Central memory CD8-positive, alpha-beta T cell (primary cell): Measurements from ENCODE around the gene SND1.
A peak's percentile ranks its signal among the peaks of the same experiment; 100 is the strongest.

Experiments used
- ATAC-seq: fragments of 150-1000 bp; cut with Tn5 transposase; replicated peaks from 2 replicates; pipeline ENCODE4 v1.10.0; 2022; ENCODE audit warnings: mild to moderate bottlenecking, moderate FRiP score, moderate number of reproducible peaks; ENCODE audit not compliant: poor library complexity, severe bottlenecking; ENCODE audit errors: extremely low read depth
- DNase-seq, 2 donors: peaks; one replicate each; pipeline ENCODE4 v3.0.0; 2021; ENCODE audit warnings: low spot score in 2 of 2
- H3K27ac Mint-ChIP-seq: one replicate; pipeline ENCODE4 v1.8.0; 2022; ENCODE audit warnings: low read depth, mild to moderate bottlenecking, moderate library complexity, mixed read lengths
- H3K27me3 Mint-ChIP-seq: one replicate; pipeline ENCODE4 v1.8.0; 2022; ENCODE audit warnings: mixed read lengths
- H3K36me3 Mint-ChIP-seq: one replicate; pipeline ENCODE4 v1.8.0; 2022; ENCODE audit warnings: mild to moderate bottlenecking, moderate library complexity, mixed read lengths; ENCODE audit not compliant: insufficient read depth
- H3K4me1 Mint-ChIP-seq: one replicate; pipeline ENCODE4 v1.8.0; 2022; ENCODE audit warnings: mixed read lengths
- H3K4me3 Mint-ChIP-seq: one replicate; pipeline ENCODE4 v1.8.0; 2022; ENCODE audit warnings: mild to moderate bottlenecking, moderate library complexity, mixed read lengths
- H3K9me3 Mint-ChIP-seq: one replicate; pipeline ENCODE4 v1.8.0; 2022; ENCODE audit warnings: mixed read lengths

SND1 gene

DNA sequence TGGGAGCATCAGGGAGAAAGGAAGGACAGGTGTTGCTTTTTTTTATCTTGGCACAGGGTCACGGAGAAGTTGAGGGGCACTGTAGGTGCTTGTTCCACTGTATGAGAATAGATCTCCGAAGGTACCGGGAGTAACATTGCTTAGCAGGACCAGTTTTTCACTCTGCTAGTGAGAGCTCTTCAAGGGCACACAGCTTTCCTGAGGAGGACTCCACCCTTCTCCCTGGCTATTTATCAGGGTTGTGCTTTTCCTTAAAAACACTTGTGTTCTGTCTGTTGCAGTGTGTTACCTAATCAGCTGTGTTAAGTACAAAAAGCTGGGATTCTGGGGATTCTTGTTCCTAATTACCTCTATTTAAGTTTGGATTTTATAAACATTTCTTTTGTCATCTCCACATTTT, 160.5 kb downstream of the SND1 start:
- Mint-ChIP-seq H3K27me3 (no peaks in the 10 kb centered on the region), H3K4me3 (no peak overlapping the region), H3K36me3 (peaks cover 14% of the 10 kb centered on the region), H3K27ac (no peak overlapping the region), H3K4me1 (peaks cover 48% of the 10 kb centered on the region), H3K9me3 (no peaks in the 10 kb centered on the region)
- DNase-seq (no peak), ATAC-seq (no peak)

DNA sequence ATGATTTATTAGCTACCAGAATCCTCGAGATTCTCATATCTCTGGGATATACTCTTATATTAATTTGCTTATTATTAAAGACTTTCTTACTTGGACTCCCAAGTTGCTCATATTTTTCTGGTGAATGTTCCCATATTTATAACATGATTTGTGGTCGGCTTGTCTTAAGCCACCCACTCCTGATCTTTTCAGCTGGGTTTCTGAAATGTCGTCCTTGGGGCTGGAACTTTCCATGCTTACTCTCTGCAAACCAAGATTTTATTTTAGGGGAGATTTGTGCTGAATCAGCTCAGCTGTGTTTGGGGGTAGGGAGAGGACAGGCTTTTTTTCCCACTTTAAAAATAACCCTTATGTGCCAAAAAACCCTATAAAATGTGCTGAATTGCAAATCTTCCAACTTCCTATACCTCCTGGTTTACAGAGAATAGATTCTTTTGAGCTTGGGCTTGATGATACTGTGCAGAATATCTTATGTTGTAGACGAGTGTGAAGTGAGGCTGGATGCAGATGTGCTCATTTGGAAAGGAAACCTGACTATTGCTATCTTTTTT, 162.1 kb downstream of the SND1 start:
- H3K27ac Mint-ChIP-seq: no peak overlapping the region
- H3K9me3 Mint-ChIP-seq: no peaks in the 10 kb centered on the region
- no peak for DNase-seq
- H3K4me1 Mint-ChIP-seq: peaks cover 58% of the 10 kb centered on the region
- peaks cover 6% of the 10 kb centered on the region for H3K36me3 Mint-ChIP-seq
- no peaks in the 10 kb centered on the region for H3K27me3 Mint-ChIP-seq
- H3K4me3 Mint-ChIP-seq: no peak overlapping the region
- no peak for ATAC-seq

- H3K27ac Mint-ChIP-seq: no peak overlapping the region
- peaks cover 6% of the 10 kb centered on the region for H3K36me3 Mint-ChIP-seq
- H3K4me1 Mint-ChIP-seq: peaks cover 58% of the 10 kb centered on the region
- H3K4me3 Mint-ChIP-seq: no peak overlapping the region
- H3K27me3 Mint-ChIP-seq: no peaks in the 10 kb centered on the region
- H3K9me3 Mint-ChIP-seq: no peaks in the 10 kb centered on the region
- DNase-seq (no peak), ATAC-seq (no peak)
Measured at GRCh38 chr7:127815631-127816145, 163.7 kb downstream of the SND1 start.

DNA sequence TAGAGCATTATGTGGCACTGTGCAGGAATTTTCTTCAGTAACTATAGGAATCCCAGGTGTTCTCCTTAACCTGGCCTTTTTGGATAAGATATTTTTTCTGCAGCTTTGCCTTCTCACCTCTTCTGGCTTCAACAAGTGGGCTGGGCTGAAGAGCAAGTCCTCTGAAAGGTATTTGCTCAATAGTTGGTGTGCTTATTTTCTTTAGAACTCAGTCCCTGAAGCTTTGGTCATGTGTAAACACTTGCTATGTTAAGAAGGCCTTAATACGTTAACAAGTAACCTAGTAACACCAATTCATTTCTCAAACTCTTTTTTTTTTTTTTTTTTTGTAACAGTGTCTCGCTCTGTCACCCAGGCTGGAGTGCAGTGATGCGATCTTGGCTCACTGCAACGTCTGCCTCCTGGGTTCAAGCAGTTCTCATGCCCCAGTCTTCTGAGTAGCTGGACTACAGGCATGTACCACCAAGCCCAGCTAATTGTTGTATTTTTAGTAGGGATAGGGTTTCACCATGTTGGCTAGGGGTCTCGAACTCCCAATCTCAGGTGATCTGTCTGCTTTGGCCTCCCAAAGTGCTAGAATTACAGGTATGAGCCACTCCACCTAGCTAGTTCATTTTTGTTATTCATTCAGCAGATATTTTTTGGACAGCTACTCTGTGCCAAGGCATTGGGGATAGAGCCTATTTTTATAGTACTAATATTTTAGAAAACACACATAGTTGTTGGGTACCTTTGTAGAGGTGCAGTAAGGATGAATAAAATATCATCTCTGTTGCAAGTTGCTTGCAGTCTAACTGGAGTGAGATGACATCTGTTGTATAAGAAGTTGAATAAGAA, 164.6 kb downstream of the SND1 start:
- H3K36me3 Mint-ChIP-seq: peaks cover 6% of the 10 kb centered on the region
- no peak overlapping the region for H3K4me3 Mint-ChIP-seq
- H3K27ac Mint-ChIP-seq: no peak overlapping the region
- ATAC-seq (no peak), DNase-seq (no peak)
- peaks cover 54% of the 10 kb centered on the region for H3K4me1 Mint-ChIP-seq
- H3K9me3 Mint-ChIP-seq: no peaks in the 10 kb centered on the region
- no peaks in the 10 kb centered on the region for H3K27me3 Mint-ChIP-seq

GRCh38 chr7:127817466-127817865, 165.5 kb downstream of the SND1 start:
- no peak overlapping the region for H3K27ac Mint-ChIP-seq
- no peak for ATAC-seq
- H3K4me1 Mint-ChIP-seq: peaks cover 48% of the 10 kb centered on the region
- no peaks in the 10 kb centered on the region for H3K9me3 Mint-ChIP-seq
- no peaks in the 10 kb centered on the region for H3K27me3 Mint-ChIP-seq
- no peak for DNase-seq
- H3K36me3 Mint-ChIP-seq: peaks cover 4% of the 10 kb centered on the region
- no peak overlapping the region for H3K4me3 Mint-ChIP-seq

GRCh38 chr7:127818306-127818705, 166.3 kb downstream of the SND1 start:
- Mint-ChIP-seq H3K27ac (peak overlapping the region; percentile 13), H3K4me3 (no peak overlapping the region), H3K36me3 (peaks cover 7% of the 10 kb centered on the region), H3K9me3 (no peaks in the 10 kb centered on the region), H3K27me3 (no peaks in the 10 kb centered on the region), H3K4me1 (peaks cover 50% of the 10 kb centered on the region)
- DNase-seq (no peak), ATAC-seq (no peak)

- ATAC-seq (no peak), DNase-seq (no peak)
- no peak overlapping the region for H3K4me3 Mint-ChIP-seq
- H3K36me3 Mint-ChIP-seq: peaks cover 4% of the 10 kb centered on the region
- H3K9me3 Mint-ChIP-seq: no peaks in the 10 kb centered on the region
- no peaks in the 10 kb centered on the region for H3K27me3 Mint-ChIP-seq
- peaks cover 47% of the 10 kb centered on the region for H3K4me1 Mint-ChIP-seq
- no peak overlapping the region for H3K27ac Mint-ChIP-seq
Measured at GRCh38 chr7:127819975-127820731, 168.2 kb downstream of the SND1 start.

GRCh38 chr7:127820732-127821085, 168.7 kb downstream of the SND1 start:
- Mint-ChIP-seq H3K27ac (no peak overlapping the region), H3K4me1 (peaks cover 44% of the 10 kb centered on the region), H3K36me3 (peaks cover 3% of the 10 kb centered on the region), H3K9me3 (no peaks in the 10 kb centered on the region), H3K4me3 (no peak overlapping the region), H3K27me3 (no peaks in the 10 kb centered on the region)
- ATAC-seq (no peak), DNase-seq (no peak)

DNA sequence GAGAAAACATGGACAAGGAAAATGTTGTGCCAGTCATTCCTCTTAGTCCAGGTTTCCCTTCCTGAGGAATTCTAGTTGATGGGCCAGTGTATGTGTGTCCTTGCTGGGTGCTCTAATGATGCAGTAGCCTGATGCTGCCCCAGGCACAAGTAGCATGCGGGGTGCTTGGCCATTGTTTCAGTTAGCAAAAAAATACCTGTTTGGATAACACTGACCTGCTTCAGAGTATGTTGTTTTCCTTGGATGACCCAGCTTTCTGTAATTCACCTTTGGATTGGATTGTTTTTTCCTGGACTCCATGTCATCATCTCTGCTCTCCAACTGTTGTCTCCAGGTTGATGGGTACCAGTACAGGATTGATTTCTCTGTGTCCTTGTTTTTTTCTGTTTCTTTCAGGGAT, 169.2 kb downstream of the SND1 start:
- Mint-ChIP-seq H3K27ac (no peak overlapping the region), H3K4me1 (peaks cover 44% of the 10 kb centered on the region)
- no peak for ATAC-seq

DNA sequence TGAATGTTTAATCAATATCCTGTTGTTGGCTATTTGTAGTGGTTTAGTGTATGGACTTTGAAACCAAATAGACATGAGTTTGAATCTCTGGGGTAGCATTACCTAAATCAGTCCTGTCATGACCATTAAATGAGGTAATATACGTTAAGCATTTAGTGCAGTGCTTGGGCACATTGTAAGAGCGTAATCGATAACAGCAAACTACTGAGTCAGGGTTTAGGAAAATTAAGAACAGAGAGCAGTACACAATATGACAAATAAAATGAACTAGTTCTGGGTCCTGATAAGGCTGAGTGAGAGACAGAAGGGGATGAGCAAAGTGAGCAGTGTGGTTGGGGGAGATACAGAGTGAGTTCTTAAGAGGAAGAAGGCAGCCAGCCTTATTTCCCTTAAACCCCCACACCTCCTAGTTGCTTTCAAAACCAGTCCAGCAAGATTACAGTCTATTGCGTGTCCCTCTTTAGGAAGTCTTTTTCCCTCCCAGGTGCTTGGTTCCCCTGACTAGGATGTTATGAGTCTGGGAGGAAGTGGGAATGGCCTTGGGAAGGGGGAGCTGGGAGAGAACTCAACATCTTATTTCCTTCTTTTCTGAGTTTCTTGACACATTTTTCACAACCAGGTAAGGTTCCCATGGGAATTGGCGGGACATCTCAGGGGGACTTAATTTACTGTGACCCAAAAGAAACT, 171.0 kb downstream of the SND1 start:
- Mint-ChIP-seq H3K36me3 (peaks cover 3% of the 10 kb centered on the region), H3K4me1 (peaks cover 38% of the 10 kb centered on the region), H3K27ac (no peak overlapping the region), H3K9me3 (no peaks in the 10 kb centered on the region), H3K27me3 (no peaks in the 10 kb centered on the region), H3K4me3 (no peak overlapping the region)
- DNase-seq (no peak), ATAC-seq (no peak)

More for the DNA sequence above, 169.2 kb downstream of the SND1 start:
- no peak overlapping the region for H3K4me3 Mint-ChIP-seq
- no peaks in the 10 kb centered on the region for H3K27me3 Mint-ChIP-seq
- peaks cover 3% of the 10 kb centered on the region for H3K36me3 Mint-ChIP-seq
- no peak for DNase-seq
- no peaks in the 10 kb centered on the region for H3K9me3 Mint-ChIP-seq

- Mint-ChIP-seq H3K27ac (peak overlapping the region; percentile 18), H3K4me1 (peaks cover 28% of the 10 kb centered on the region), H3K27me3 (no peaks in the 10 kb centered on the region), H3K36me3 (peaks cover 3% of the 10 kb centered on the region), H3K4me3 (no peak overlapping the region), H3K9me3 (no peaks in the 10 kb centered on the region)
- DNase-seq (no peak), ATAC-seq (no peak)
Measured at GRCh38 chr7:127824682-127825081, 172.7 kb downstream of the SND1 start.

DNA sequence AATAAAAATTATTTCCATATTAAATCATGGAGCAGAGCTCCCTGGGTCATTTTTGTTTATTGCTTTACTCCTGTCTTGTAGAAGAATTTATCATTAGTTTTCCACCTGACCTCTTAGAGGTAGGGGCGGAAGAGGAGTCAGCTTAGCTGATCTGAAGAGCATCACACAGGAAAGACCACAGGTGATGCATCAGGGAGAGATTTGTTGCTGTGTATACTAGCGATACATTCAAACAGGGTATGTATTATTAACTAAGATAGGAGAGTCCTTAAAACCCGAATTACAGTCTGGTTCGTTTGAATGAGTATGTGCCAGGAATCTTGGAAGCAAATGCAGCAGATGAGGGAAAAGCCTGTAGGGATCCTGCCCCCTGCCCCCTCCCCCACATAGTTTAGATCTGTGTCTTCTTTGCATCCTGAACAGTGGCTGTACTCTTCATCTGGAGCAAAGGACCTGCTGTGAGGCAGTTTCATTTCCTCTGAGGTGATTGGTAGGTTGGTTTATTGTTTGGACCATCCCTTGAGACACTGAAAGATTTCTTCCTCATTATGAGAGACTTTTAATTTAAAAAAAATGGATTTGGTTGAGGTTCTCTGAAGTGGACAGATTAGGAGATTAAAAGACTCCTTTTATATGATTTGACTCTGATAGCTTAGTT, 177.0 kb downstream of the SND1 start:
- no peak for ATAC-seq
- DNase-seq: no peak
- no peaks in the 10 kb centered on the region for H3K36me3 Mint-ChIP-seq
- H3K4me3 Mint-ChIP-seq: no peak overlapping the region
- no peak overlapping the region for H3K27ac Mint-ChIP-seq
- H3K27me3 Mint-ChIP-seq: no peaks in the 10 kb centered on the region
- no peaks in the 10 kb centered on the region for H3K9me3 Mint-ChIP-seq
- H3K4me1 Mint-ChIP-seq: peaks cover 7% of the 10 kb centered on the region
